Kidney glomerular epithelial cell (primary cell): ENCODE data around the gene MT4.
"Not testable (repeated sequence)": the region's sequence is repeated elsewhere in the genome, so short reads cannot be mapped to it uniquely, and the experiment has no call there.

ENCODE experiments used
- DNase-seq: peaks from one replicate; lab custom pipeline; 2025; lab: John Stamatoyannopoulos, UW

The MT4 gene

GRCh38 chr16:56559109-56559508, 5.8 kb upstream of the MT4 start:
- DNase-seq, result no peak

GRCh38 chr16:56560447-56560846, 4.4 kb upstream of the MT4 start:
- no peak for DNase-seq

DNA sequence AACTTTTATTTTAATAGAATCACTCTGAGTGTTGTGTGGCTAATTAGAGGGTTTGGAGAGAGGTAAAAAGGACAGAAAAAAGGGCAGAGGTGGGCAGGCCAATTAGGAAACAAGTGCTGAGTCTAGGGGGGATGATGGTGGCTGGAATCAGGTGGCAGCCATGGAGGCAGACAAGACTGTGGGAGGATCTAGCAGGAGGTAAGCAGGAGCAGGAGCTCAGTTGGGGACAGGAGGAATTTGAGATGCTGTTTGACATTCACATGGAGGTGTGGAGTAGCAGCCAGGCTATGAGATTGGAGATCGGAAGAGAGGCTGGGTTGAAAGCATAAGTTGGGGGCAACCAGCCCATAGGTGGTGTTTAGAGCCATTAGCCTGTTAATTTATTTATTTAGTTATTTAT, 3.7 kb upstream of the MT4 start:
- no peak for DNase-seq

- no peak for DNase-seq
These were observed 5.1 kb downstream of the MT4 start for GRCh38 chr16:56569971-56570370.

DNA sequence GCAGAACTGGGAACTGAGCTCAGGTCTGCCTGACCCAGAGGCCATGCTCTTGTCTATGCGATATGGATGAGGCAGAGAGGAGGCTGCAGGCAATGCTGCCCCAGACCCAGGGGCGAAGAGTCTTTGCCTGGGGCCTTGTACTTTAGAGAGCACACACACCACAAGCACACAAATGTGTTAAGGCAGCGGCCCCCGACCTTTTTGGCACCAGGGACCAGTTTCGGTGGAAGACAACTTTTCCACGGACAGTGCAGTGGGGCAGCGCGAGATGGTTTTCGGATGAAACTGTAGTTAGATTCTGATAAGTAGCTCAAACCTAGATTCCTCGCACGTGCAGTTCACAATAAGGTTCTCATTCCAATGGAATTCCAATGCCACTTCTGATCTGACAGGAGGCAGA, 6.7 kb downstream of the MT4 start:
- no peak for DNase-seq

DNA sequence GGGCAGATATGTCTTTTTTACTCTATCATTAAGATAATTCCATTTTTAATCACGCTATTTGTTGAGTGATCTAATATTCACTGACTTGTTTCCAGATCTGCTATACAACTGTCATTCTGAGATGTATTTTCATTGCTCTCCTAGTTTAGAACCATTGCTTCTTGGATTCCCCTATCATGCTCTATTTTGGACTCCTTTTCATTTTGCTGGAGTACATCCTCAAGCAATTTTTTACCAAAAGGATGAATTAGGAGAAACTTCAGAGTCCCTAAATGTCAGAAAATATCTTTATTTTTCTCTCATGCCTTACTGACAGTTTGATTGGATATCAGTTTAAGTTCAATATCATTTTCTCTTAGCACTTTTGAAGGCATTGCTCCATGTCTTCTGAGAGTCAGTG, 9.8 kb downstream of the MT4 start:
- no peak for DNase-seq

DNA sequence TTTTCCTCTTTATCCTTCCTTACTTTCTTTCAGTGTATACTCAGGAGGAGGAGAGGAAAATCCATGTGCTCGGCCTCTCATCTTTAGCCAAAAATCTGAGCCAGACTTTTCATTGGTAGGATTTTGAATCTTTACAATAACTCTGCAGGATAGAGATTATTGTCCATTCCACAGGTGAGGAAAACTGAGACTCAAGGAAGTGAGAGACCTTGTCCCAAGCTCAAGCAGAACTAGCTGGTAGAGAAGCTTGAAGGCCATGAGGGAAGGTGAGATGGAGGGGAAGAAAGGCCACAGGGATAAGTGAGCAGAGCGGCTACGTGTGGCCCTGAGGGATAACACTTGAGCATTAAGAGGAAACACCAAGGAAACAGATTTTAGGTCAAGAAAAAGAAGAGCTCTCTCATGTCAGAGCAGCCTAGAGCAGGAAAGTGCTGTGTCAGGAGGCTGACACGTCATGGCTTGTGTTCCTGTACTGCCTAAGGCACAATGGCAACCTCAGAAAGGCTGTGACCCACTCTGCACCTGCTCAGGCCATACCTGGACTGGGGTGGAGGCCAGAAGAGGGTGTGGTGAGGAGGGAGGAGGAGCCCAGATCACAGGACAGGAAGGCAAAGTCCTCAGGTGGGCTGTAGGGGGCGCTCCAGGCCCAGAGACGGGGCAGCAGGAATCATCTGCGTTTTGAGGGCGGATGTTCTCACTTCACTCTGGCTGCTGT, 11.9 kb downstream of the MT4 start:
- DNase-seq, result peak; percentile 25

DNA sequence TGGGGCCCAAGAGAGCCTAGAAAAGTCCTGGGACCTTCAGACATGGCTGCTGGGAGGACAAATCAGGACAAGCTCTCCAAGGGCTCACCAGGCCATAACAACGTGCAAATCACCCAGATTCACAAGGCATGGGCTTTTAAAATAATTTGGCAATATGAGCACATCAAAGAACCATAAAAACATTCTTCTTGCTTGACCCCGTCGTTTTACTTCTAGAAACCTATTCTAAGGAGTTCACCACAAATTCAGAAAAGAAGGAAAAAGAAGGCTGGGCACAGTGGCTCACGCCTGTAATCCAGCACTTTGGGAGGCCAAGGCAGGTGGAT, 12.4 kb downstream of the MT4 start:
- no peak for DNase-seq

DNA sequence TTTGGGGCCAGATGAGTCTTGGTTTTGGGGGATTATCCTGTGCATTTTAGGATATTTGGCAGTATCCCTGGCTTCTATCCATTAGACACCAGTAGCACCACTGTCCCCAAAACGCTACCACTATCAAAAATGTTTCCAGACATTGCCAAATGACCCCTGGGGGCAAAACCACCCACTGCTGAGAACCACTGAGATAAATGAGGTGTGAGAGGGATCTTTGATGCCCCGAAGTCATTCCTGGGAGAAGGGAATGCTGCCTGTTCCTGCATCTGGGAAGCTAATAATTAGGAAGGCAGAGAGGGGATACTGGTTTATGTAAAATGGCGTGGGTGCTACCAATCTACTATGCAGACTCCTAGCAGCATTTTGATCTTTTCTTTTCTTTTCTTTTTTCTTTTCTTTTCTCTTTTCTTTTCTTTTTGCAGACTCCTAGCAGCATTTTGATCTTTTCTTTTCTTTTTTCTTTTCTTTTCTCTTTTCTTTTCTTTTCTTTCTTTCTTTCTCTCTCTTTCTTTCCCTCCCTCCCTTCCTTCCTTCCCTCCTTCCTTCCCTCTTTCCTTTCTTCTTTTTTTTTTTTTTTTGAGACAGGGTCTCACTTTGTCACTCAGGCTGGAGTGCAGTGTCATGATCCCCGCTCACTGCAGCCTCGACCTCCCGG, 15.6 kb downstream of the MT4 start:
- no peak for DNase-seq

GRCh38 chr16:56582911-56583310, 18.0 kb downstream of the MT4 start:
- DNase-seq, result not testable (repeated sequence)

DNA sequence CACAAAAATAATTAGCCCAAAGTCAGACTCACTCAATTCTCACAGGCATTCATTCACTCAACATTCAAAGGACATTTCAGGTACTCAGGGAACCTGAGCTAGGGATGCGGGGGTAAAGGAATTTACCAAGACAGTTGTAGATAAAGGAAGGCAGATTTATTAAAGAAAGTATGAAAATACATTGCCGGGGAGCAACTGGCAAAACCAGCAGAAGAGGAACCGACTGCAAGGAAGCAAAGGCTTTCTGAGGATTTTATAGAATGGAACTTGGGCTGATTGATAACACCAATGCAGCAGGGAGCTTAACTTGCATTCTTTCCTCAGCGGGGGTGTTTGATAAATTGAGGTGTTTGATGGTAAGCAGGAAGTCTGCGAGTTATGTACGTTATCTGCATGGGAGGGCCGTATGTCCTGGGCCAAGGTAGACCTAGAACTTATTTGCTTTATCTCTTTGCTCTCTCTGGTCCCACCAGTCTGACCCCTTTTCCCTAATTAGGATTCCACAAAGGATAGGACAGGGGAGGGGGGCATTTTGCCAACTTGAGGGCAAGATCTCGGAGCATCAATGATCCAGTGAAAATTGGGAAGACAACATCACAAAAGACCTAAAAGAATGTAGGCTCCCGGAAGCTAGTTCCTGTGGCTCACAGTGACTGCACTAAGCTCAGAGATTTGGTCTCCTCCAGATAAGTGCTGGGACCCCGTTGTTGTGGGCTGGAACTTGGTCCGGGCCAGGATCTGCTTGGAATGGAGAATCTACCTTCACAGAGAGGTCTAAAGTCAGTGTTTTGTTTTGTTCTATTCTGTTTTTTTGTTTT, 18.7 kb downstream of the MT4 start:
- no peak for DNase-seq

GRCh38 chr16:56584276-56584675, 19.4 kb downstream of the MT4 start:
- DNase-seq, result no peak

GRCh38 chr16:56588781-56589140, 23.9 kb downstream of the MT4 start:
- no peak for DNase-seq

DNA sequence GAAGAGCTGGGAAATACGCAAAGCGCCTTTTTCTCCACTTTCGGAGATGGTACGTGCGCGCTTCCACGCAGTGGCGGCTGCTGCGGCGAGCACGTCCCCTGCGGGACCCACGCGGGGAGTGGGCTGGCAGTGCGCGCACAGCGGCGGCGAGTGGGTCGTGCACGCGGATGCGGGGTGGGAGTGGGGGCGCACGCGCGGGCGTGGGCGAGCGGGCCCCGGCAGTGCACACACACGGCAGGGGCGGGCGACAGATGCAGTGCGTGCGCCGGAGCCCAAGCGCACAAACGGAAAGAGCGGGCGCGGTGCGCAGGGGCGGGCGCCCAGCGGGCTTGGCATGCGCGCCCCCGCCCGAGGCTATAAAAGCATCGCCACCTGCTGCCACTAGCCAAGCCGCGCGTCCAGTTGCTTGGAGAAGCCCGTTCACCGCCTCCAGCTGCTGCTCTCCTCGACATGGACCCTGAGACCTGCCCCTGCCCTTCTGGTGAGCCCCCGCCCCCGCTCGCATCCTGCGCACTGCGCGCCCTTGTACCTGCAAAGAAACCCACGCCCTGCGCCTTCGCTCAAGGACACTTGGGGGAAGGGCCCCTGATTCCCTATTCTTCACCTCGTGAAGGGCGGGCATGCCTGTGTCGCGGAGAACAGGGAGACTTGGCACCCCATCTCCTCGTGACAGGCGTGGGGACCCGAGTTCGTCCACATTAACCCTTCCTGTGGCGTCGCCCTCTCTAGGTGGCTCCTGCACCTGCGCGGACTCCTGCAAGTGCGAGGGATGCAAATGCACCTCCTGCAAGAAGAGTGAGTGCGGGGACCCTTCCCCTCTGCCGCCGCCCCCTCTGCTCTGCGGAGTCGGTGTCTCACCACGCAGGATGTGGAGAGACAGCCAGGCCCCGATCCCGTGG, 24.5 kb downstream of the MT4 start, which contains the start of gene MT3:
Gene MT3 (plus strand): TSS at position 388 of the 899 bp plus-strand sequence. CDS start 63 bp downstream, at position 451.
- DNase-seq, result no peak

DNA sequence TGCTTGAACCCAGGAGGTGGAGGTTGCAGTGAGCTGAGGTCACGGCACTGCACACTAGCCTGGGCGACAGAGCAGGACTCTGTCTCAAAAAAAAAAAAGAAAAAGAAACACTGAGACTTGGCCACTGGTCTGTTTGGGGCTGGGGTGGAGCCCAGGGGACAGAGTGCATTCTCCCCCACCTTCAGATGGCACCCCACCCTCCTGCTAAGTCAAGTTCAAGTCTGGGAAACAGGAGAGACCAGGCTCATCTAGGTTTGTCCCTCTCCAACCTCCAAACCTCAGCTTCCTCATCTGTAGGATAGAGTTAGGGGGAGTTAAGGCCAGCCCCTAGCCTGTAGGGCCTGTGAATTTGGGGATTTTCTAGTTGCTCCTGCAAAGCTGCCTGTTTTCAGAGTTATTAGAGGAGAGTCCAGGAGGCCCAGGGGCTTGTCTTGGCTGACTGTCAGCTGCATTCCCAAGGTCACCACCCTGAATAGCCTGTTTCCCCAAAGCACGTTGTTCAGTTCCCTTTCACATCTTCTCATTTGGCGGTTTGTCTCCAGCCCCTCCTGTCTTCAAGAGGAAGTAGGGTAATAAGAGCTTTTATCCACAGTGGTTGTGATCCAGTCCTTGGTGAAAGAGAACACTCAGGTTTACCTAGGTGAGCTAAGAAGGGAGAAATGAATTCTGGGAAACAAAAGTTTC, 26.6 kb downstream of the MT4 start:
- no peak for DNase-seq

GRCh38 chr16:56593573-56594291, 28.9 kb downstream of the MT4 start:
- DNase-seq, result no peak

GRCh38 chr16:56594292-56594619, 29.4 kb downstream of the MT4 start:
- DNase-seq, result no peak

- peak; percentile 43 for DNase-seq
These were observed 35.6 kb downstream of the MT4 start for GRCh38 chr16:56600398-56600999.

- DNase-seq, result no peak
These were observed 36.5 kb downstream of the MT4 start for GRCh38 chr16:56601325-56601724.

- peak; percentile 26 for DNase-seq
These were observed 38.7 kb downstream of the MT4 start for GRCh38 chr16:56603589-56603988.

- no peak for DNase-seq
These were observed 40.1 kb downstream of the MT4 start for GRCh38 chr16:56604966-56605365.
